T-helper 22 cell (primary cell): ENCODE data around the gene VPS37C.
"Not testable (repeated sequence)": the region's sequence is repeated elsewhere in the genome, so short reads cannot be mapped to it uniquely, and the experiment has no call there.

Source experiments
- DNase-seq: peaks from one replicate; pipeline ENCODE4 v3.0.0-alpha.2; 2020; ENCODE audit warnings: low read depth

Gene VPS37C

GRCh38 chr11:61116426-61117167, 44.6 kb downstream of the VPS37C start:
- DNase-seq = no peak

GRCh38 chr11:61115498-61116224, 45.6 kb downstream of the VPS37C start:
- DNase-seq = no peak

DNA sequence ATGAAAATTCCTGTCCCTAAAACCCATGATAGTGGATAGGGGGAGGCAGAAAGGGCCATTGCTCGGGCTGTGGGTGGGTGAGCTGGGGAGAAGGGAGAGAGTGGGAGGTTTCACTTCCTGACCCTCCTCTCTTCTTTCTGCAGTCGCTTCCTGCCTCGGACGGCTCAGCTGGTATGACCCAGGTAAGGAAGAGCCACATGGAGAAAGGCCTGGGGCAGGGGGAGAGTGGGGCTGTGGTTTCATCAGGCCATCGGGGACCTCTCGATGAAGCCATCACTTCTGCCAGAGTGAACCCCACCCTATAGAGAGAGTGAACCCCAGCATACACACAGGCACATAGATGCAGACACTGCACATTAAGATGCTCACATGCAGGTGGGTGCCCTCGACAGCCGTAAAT, 46.3 kb downstream of the VPS37C start:
- no peak for DNase-seq

GRCh38 chr11:61113201-61113600, 48.0 kb downstream of the VPS37C start:
- DNase-seq = no peak

- no peak for DNase-seq
Observed at GRCh38 chr11:61112575-61112974, 48.7 kb downstream of the VPS37C start.

GRCh38 chr11:61111786-61112517, 49.3 kb downstream of the VPS37C start:
- DNase-seq = peak; percentile 64

DNA sequence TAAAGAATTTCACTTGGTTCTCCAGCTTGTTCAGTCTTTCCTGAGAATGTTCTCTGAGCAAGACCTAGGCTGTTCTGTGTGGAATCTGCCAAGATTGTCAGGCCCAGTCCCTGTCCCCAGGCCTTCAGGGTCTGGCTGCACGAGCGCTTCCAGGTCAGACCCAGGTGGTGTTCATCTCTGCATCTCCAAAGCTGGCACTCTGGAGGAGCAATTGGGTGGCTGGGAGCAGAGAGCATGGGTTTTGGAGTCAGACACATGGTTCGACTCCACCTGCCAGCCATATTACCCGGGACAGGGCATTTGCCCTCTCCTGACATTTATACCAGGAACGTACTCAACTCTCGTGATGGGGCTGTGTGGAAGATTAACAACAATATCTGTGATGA, 50.2 kb downstream of the VPS37C start:
- DNase-seq = no peak

- peak; percentile 51 for DNase-seq
Observed at GRCh38 chr11:61110255-61111049, 50.8 kb downstream of the VPS37C start.

GRCh38 chr11:61109671-61110070, 51.6 kb downstream of the VPS37C start:
- DNase-seq = no peak

DNA sequence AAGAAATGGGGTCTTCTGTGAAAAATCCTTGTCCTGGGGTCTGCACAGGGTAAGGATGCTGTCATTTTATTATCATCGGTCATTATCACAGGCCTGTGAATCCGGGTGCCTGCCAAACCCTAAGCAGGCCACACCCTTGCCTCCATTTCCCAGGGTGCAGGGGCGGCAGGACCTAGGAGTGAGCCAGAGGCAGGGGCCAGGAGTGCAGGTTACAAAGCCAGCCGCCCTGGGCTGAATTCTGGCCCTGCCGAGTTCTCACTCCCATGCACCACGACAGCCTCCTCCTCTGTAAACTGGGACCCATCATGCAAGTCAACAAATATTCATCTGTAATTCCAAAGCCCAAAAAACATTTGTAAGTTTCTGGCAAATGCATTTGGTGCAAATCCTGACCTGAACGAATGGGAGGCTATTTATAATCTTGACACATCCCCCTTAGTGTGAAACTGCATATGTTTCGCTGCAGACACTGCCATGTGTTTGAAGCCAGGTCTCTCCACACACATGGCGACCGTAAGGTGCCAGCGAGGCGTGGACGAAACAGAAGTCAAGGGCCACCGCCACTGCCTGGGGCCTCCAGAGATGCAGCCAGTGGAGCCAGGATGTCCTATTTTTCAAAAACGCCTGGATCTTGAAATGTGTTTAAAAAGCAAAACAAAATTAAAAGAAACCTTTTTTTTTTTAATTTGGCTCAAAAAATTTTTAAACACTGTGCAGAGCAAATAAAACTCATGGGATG, 52.2 kb downstream of the VPS37C start:
- no peak for DNase-seq

GRCh38 chr11:61107888-61108287, 53.3 kb downstream of the VPS37C start:
- DNase-seq = no peak

GRCh38 chr11:61106894-61107470, 54.2 kb downstream of the VPS37C start:
- DNase-seq = peak; percentile 34

DNA sequence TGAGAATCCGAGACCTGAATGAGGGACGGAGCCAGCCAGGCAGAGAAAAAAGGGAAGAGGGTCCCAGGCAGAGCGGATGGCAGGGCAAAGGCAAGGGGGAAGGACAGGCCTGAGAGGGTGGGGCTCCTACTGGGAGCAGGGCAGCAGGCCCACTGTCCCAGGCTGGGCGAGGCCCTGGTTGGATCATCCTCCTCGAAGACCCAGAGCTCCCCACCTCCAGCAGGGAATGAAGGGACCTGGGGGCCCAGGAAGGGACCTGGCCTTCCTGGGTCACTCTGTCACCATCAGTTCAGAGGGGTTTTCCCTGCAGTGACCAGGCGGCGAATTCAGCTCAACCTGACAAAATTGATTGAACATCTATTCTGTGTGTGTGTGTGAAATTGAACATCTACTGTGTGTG, 54.9 kb downstream of the VPS37C start:
- no peak for DNase-seq

- DNase-seq = no peak
Observed at GRCh38 chr11:61104963-61105362, 56.3 kb downstream of the VPS37C start.

- no peak for DNase-seq
Observed at GRCh38 chr11:61103851-61104423, 57.3 kb downstream of the VPS37C start.

GRCh38 chr11:61102667-61103571, 58.3 kb downstream of the VPS37C start:
- no peak for DNase-seq

DNA sequence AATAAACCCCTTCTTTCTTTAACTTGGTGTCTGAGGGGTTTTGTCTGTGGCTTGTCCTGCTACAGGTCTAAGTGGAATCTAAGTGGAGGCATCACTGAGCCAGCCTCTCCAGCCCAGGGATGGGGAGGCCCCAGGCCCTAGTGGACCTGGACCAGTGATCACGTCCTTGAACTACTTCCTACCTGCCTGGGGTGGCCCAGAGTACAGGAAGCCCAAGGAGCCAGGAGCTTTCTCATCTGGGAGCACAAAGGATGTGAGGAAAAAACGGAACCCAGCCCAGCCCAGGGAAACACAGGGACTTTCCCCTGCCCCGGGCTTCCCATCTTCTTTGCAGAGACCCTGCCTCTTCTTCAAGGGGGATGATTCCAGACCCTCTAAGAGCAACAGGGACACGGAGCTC, 62.4 kb downstream of the VPS37C start:
- DNase-seq = no peak

- DNase-seq = not testable (repeated sequence)
Observed at GRCh38 chr11:61098261-61098660, 63.0 kb downstream of the VPS37C start.

GRCh38 chr11:61095021-61095420, 66.2 kb downstream of the VPS37C start:
- DNase-seq = no peak

- DNase-seq = not testable (repeated sequence)
Observed at GRCh38 chr11:61094167-61094566, 67.1 kb downstream of the VPS37C start.
